AG08396 (cell line): ENCODE measurements around the gene NGEF.
"Not testable (repeated sequence)": the region's sequence is repeated elsewhere in the genome, so short reads cannot be mapped to it uniquely, and the experiment has no call there.

Experiments used
- DNase-seq: peaks from one replicate; pipeline ENCODE4 v3.0.0; 2012; ENCODE audit warnings: low spot score, mixed read lengths

The NGEF gene

DNA sequence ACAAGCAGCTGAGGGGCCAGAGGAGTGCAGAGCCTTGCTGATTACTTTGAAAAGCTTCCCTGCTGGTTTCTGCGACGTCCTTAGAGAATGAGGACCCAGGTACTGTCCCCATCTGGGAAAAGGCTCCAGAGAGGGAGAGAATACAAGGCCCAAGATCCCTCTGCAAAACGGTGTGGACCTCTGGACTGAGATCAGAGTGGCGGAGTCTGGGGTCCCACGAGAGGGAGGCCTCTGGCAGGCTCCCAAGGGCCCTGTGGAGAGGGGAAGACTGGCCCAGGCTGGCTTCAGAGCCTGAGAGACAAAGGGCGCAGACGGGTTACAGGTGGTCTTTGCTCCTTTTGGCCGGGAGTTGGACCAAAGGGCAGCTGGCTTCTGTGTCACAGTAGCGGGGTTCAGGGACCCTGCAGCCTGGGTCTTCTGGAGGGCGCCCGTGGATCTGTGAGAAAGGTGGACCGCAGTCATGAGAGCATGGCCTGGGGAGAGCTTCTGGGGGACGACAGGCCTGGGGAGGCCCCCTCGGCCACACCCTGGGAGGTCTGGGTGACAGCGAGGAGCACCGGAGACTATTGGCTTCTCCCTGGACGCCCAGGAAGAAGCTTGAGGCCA, 142.2 kb downstream of the NGEF start:
- DNase-seq, result no peak

- DNase-seq, result no peak
Measured at GRCh38 chr2:232870018-232870765, 142.9 kb downstream of the NGEF start, which contains the start of gene SNORC. Gene SNORC (plus strand): TSS chr2:232870264. CDS start chr2:232870342, 78 bp downstream.

- no peak for DNase-seq
Measured at GRCh38 chr2:232869138-232870017, 143.7 kb downstream of the NGEF start.

DNA sequence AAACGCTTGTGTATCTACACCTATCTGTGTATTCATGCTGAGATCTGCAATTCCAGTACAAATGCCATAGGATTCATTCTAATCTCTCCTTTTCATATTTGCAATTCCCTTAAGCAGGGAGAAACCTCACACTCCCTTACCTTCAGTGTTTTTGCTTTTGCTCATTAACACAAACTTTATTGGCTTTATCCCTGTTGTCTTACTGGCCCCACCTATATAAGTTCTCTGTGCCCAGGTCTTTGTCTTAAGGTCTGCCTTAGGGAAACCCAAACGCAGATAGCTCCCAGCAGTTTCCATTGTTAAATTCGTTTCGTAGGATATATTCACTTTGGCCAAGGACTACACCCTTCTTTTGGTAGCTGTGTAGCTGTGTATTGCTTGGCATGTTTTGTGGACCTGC, 147.0 kb downstream of the NGEF start:
- DNase-seq, result no peak

- no peak for DNase-seq
Measured at GRCh38 chr2:232865165-232865564, 147.9 kb downstream of the NGEF start.

- no peak for DNase-seq
Measured at GRCh38 chr2:232863996-232864395, 149.1 kb downstream of the NGEF start.

- no peak for DNase-seq
Measured at GRCh38 chr2:232861353-232861752, 151.7 kb downstream of the NGEF start.

- DNase-seq, result no peak
Measured at GRCh38 chr2:232860593-232861241, 152.3 kb downstream of the NGEF start.

DNA sequence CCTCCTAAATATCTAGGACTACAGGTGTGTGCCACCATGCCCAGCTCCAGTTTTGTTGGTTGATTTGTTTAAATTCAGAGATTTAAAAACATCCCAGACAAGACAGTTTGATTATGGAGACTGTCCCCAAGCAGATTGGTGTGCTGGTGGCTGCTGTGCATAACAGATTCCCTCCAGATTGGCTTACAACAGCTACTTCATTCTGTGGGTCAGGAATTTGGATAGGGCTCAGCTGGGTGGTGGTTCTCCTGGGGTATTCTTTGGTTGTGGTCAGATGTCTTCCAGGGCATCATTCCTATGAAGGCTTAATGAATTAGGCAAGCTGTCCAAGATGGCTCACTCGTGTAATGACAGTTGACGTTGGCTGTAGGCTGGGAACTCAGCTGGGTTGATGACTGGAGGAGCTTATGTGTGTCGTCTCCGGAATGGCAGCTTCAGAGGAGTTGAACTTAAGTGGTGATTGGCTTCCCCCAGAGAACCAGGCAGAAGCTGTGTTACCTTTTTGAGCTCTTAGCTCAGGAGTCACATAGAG, 153.6 kb downstream of the NGEF start:
- no peak for DNase-seq

- DNase-seq, result no peak
Measured at GRCh38 chr2:232857158-232857563, 155.9 kb downstream of the NGEF start.

DNA sequence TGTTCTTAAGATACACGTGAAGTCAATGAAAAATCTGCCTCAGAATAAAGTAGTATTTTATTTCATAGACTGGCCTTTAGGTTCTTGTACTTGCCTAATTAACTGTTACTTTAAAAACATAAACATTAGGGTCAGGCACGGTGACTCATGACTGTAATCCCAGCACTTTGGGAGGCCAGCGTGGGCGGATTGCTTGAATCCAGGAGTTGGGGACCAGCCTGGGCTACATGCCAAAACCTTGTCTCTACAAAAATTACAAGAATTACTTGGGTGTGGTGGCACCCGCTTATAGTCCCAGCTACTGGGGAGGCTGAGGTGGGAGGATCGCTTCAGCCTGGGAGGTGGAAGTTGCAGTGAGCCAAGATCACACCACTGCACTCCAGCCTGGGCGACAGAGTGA, 159.0 kb downstream of the NGEF start:
- DNase-seq, result peak; percentile 20

- DNase-seq, result no peak
Measured at GRCh38 chr2:232852676-232853075, 160.4 kb downstream of the NGEF start.

DNA sequence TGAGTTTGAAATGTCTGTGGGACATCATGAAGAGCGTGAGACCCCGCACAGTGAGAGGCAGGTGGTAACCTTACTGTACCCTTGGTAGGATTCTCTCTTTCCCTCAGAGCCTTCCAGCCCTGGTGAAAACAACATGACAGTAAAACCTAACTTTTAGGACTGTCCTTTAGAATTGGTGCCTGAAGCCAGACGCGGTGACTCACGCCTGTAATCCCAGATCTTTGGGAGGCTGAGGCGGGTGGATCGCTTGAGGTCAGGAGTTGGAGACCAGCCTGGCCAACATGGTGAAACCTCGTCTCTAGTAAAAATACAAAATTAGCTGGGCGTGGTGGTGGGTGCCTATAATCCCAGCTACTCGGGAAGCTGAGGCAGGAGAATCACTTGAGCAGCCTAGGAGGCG, 161.0 kb downstream of the NGEF start:
- not testable (repeated sequence) for DNase-seq

DNA sequence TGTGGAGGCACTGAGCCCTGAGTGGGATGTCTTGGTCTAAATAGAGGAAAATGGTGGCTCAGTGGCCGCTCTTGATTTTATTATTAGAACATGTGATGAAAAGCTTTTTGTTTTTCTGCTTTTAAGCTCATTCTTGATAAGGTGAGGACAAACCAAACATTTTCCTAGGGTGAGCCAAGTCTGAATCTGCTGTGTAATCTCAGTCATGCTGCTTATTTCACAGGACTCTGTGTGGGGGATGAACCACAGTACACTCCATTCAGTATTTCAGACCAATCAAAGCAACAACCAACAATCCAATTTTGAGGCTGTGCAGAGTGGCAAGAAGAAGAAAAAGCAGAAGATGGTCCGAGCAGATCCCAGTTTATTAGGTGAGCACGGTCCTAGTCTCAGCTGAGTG, 163.0 kb downstream of the NGEF start:
- DNase-seq, result no peak

- DNase-seq, result no peak
Measured at GRCh38 chr2:232846055-232846454, 167.0 kb downstream of the NGEF start.

GRCh38 chr2:232843834-232844233, 169.2 kb downstream of the NGEF start:
- no peak for DNase-seq

- no peak for DNase-seq
Measured at GRCh38 chr2:232842689-232843088, 170.4 kb downstream of the NGEF start.

GRCh38 chr2:232839411-232840079, 173.5 kb downstream of the NGEF start:
- DNase-seq, result no peak

DNA sequence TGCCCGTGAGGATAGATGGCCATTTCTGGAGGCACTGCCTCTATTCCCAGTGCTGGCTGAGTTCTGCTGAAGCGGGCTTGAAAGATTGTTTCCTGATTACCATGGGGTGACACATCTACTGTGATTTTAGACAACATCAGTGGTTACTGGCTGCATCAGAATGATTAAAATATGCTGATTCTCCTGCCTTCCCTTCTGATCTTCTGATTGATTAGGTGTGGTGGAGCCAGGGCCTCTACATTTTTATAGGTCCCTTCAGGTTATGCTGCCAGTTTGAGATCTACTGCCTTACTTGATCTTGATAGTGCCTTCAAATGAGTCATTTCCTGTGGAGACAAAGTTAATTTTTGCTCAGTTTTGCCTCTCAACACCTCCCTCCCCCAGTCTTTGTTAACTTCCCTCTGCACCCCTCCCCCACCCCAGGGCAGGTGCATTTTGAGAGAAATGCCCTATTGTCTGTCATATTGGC, 174.6 kb downstream of the NGEF start:
- no peak for DNase-seq

- no peak for DNase-seq
Measured at GRCh38 chr2:232836934-232837333, 176.1 kb downstream of the NGEF start.

GRCh38 chr2:232835687-232836208, 177.3 kb downstream of the NGEF start:
- no peak for DNase-seq
